PC-9 (cell line): Measurements from ENCODE around the gene SMC3.

ENCODE experiments used
- CTCF ChIP-seq: fragments of 200-600 bp; sonication (generic); conservative IDR thresholded peaks from 2 replicates; pipeline ENCODE4 v1.6.1; 2017; ENCODE audit warnings: mixed run types, antibody characterized with exemption, mild to moderate bottlenecking, moderate library complexity
- EZH2 ChIP-seq: fragments of 200-600 bp; sonication (generic); IDR thresholded peaks from 2 replicates; pipeline ENCODE4 v1.8.0; 2017; ENCODE audit warnings: antibody characterized with exemption, low read depth

GRCh38 chr10:110534571-110534970, 32.9 kb upstream of the SMC3 start:
- no peak for TF ChIP-seq CTCF
- no peak for TF ChIP-seq EZH2
